Suprapubic skin (tissue), 4 donors: ENCODE measurements around the gene MEI1. TPM values are rescaled to one million over a fixed set of nuclear protein-coding genes. Genes with fewer than 3 reads are reported as not detected.

Experiments
- DNase-seq, 2 donors: peaks; one replicate each; pipeline ENCODE4 v3.0.0-alpha.2; 2019; ENCODE audit warnings: low spot score in 2 of 2
- H3K27ac ChIP-seq: fragments of 200-600 bp; sonication (generic); one replicate; pipeline ENCODE4 v1.5.1; 2019
- H3K27me3 ChIP-seq: fragments of 200-600 bp; sonication (generic); one replicate; pipeline ENCODE4 v1.5.1; 2019
- H3K36me3 ChIP-seq: fragments of 200-600 bp; sonication (generic); one replicate; pipeline ENCODE4 v1.5.1; 2019
- H3K4me1 ChIP-seq: fragments of 200-600 bp; sonication (generic); one replicate; pipeline ENCODE4 v1.5.1; 2019
- H3K4me3 ChIP-seq: fragments of 200-600 bp; sonication (generic); one replicate; pipeline ENCODE4 v1.5.1; 2019; ENCODE audit warnings: mild to moderate bottlenecking
- H3K9me3 ChIP-seq: fragments of 200-600 bp; sonication (generic); one replicate; pipeline ENCODE4 v1.5.1; 2019
- EP300 ChIP-seq: sonication (generic); formaldehyde crosslinking; IDR thresholded peaks from one replicate; pipeline ENCODE4 v1.6.1; 2017; ENCODE audit warnings: antibody characterized with exemption
- POLR2A ChIP-seq, 2 donors: fragments of 450-650 bp; IDR thresholded peaks; one replicate each; pipeline ENCODE4 v1.6.1; 2017; ENCODE audit warnings: antibody characterized with exemption in 2 of 2, mild to moderate bottlenecking in 2 of 2, moderate library complexity in 2 of 2
- POLR2AphosphoS5 ChIP-seq, 3 donors: sonication (generic); formaldehyde crosslinking; IDR thresholded peaks; one replicate each; pipeline ENCODE4 v1.6.1; 2017; ENCODE audit warnings: antibody characterized with exemption in 3 of 3
- WGBS: methylation state at CpG from one replicate; pipeline ENCODE4 v1.1.5; 2018; 5-methylcytosine and 5-hydroxymethylcytosine counted together
- total RNA-seq, 4 donors: library from RNA; depleted of rRNA; stranded (reverse); fragments of >200 nt; gene quantifications; one replicate each; pipeline ENCODE4 v1.1.0, GENCODE V29; 2016
- TF ChIP-seq, protein P1 (sequence below), 2 donors: fragments of 200-600 bp in 1 of 2; fragments of 450-650 bp in 1 of 2; sonication (generic) in 1 of 2; IDR thresholded peaks; one replicate each; pipeline ENCODE4 v1.5.1; 2016 to 2019; ENCODE audit warnings: antibody characterized with exemption in 2 of 2, mild to moderate bottlenecking in 1 of 2, moderate library complexity in 1 of 2

The MEI1 gene, protein sequence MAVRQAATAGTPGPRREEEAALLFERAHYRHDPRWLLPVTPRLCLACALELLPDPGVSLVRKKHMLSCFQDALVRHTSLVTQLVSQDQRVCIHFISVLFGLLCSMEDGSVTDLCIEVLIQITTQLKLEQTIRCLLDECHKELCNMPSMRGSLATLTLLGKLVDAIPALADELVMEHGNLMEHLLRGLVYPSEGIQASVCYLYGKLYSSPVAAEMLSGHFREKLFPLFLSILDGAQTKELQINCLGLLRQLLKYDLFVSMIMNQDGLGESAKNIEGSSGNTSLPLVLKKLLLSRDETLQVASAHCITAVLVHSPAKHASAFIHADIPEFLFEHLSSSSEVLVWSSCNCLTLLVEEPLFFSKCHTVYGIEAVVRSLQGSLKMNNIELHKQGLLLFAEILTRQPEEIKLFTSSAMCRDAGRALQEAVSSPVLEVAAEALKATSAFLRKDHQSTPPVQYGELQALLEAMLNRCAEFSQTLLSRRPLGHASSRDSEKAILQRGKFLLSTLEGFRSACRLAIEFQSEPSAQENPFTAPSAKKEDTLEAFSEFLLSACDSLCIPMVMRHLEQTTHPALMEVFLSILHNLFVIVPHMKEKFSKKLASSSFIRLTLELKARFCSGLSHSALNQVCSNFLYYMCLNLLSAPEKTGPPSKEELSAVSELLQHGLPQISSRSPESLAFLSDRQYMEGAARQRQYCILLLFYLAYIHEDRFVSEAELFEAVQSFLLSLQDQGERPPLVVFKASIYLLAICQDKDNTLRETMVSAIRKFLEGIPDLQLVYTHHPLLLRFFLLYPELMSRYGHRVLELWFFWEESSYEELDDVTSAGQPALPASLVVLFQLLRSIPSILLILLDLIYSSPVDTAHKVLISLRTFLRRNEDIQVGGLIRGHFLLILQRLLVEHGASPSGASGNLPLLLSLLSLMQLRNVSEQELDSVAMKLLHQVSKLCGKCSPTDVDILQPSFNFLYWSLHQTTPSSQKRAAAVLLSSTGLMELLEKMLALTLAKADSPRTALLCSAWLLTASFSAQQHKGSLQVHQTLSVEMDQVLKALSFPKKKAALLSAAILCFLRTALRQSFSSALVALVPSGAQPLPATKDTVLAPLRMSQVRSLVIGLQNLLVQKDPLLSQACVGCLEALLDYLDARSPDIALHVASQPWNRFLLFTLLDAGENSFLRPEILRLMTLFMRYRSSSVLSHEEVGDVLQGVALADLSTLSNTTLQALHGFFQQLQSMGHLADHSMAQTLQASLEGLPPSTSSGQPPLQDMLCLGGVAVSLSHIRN
- 1 to 10 TPM in 1 of 4 donors, under 1 TPM in 1, not detected in 2; 0.72 to 5.0 TPM for total RNA-seq

DNA sequence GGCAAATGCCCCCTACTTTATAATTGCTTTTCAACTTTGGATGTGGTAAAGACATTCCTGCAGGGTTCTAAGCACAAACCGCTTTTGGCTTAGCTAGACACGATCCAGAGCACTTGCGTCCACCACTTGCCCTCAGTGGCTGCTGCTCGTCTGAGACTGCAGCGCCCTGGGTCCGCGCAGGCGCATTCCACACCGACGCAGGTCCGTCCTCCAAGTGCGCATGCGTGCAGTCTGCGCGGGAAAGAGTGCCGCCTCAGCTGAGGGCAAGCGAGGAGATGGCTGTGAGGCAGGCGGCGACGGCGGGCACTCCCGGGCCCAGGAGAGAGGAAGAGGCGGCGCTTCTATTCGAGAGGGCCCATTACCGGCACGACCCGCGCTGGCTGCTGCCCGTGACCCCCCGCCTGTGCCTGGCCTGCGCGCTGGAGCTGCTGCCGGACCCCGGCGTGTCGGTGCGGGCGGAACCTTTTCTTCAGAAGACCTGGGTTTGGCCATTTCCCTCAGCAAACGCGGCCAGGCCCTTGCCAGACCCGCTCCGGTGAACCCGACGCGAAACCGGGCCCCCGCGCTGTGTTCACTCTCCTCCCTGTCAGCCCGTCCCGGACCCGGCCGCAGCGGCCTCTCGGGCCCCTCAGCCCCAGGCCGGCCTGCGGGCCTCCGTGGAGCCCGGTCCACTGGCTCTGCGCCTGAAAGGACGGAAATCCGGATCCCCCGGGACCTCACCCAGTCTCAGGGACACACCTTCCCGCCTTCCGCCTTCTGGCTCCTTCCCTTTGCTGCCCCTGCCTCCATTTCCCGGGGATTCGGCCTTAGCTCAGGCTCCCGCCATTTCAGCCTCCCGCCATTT, at the start of gene MEI1:
MEI1 (plus strand) TSS at position 240 of the 844 bp plus-strand sequence; CDS start at position 276, 36 bp downstream.
- no peak within 1 kb of the TSS for H3K27ac ChIP-seq
- H3K4me3 ChIP-seq = peak within 1 kb of the TSS; percentile 19
- H3K4me1 ChIP-seq = peaks cover 15% of the 10 kb centered on the region
- TF ChIP-seq POLR2A (IDR thresholded peaks at IDR 0.05) = no peak
- TF ChIP-seq, protein P1, sequence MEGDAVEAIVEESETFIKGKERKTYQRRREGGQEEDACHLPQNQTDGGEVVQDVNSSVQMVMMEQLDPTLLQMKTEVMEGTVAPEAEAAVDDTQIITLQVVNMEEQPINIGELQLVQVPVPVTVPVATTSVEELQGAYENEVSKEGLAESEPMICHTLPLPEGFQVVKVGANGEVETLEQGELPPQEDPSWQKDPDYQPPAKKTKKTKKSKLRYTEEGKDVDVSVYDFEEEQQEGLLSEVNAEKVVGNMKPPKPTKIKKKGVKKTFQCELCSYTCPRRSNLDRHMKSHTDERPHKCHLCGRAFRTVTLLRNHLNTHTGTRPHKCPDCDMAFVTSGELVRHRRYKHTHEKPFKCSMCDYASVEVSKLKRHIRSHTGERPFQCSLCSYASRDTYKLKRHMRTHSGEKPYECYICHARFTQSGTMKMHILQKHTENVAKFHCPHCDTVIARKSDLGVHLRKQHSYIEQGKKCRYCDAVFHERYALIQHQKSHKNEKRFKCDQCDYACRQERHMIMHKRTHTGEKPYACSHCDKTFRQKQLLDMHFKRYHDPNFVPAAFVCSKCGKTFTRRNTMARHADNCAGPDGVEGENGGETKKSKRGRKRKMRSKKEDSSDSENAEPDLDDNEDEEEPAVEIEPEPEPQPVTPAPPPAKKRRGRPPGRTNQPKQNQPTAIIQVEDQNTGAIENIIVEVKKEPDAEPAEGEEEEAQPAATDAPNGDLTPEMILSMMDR (IDR thresholded peaks at IDR 0.05) = no peak
- no peak for TF ChIP-seq EP300
- TF ChIP-seq POLR2AphosphoS5 (IDR thresholded peaks at IDR 0.05) = no peak
- WGBS = 74% methylated on average over 42 of the region's 69 CpGs
- H3K9me3 ChIP-seq = no peaks in the 10 kb centered on the region
- no peaks in the 10 kb centered on the region for H3K36me3 ChIP-seq
- peak; percentile 88 for DNase-seq
- H3K27me3 ChIP-seq = no peaks in the 10 kb centered on the region

GRCh38 chr22:41650229-41650628, 49.1 kb upstream of the MEI1 start:
- TF ChIP-seq EP300 = no peak
- TF ChIP-seq POLR2A (IDR thresholded peaks at IDR 0.05) = no peak
- TF ChIP-seq POLR2AphosphoS5 (IDR thresholded peaks at IDR 0.05) = no peak
- TF ChIP-seq, protein P1 (IDR thresholded peaks at IDR 0.05) = no peak
- Histone ChIP-seq H3K9me3 (no peaks in the 10 kb centered on the region), H3K27me3 (no peaks in the 10 kb centered on the region), H3K4me3 (no peak overlapping the region), H3K36me3 (peaks cover 96% of the 10 kb centered on the region), H3K27ac (no peak overlapping the region), H3K4me1 (no peaks in the 10 kb centered on the region)
- DNase-seq = no peak
- WGBS = 100% methylated on average over 1 of the region's 1 CpG

DNA sequence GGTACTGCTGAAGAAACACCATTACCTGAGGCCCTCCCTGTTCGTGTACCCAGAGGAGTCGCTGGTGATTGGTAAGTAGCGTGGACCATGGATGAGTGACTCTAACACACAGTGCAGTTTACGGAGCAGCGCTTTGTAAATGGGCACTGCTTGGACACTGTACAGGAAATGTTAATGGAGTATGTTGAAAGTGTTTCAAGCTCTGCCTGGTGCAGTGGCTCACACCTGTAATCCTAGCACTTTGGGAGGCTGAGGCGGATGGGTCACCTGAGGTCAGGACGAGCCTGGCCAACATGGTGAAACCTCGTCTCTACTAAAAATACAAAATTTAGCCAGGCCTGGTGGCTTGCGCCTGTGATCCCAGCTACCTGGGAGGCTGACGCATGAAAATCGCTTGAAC, 48.5 kb upstream of the MEI1 start:
- H3K4me1 ChIP-seq = no peaks in the 10 kb centered on the region
- no peaks in the 10 kb centered on the region for H3K27me3 ChIP-seq
- TF ChIP-seq POLR2A (IDR thresholded peaks at IDR 0.05) (no peak), EP300 (no peak), POLR2AphosphoS5 (IDR thresholded peaks at IDR 0.05) (no peak)
- TF ChIP-seq, protein P1 (IDR thresholded peaks at IDR 0.05) = no peak
- peaks cover 96% of the 10 kb centered on the region for H3K36me3 ChIP-seq
- no peak overlapping the region for H3K27ac ChIP-seq
- 95% methylated on average over 11 of the region's 11 CpGs for WGBS
- H3K4me3 ChIP-seq = no peak overlapping the region
- H3K9me3 ChIP-seq = no peaks in the 10 kb centered on the region
- no peak for DNase-seq

GRCh38 chr22:41654322-41654721, 45.0 kb upstream of the MEI1 start:
- no peaks in the 10 kb centered on the region for H3K4me1 ChIP-seq
- no peak overlapping the region for H3K4me3 ChIP-seq
- no peaks in the 10 kb centered on the region for H3K9me3 ChIP-seq
- no peak for DNase-seq
- H3K27ac ChIP-seq = no peak overlapping the region
- WGBS = 90% methylated on average over 3 of the region's 3 CpGs
- TF ChIP-seq, protein P1 (IDR thresholded peaks at IDR 0.05) = no peak
- TF ChIP-seq POLR2AphosphoS5 (IDR thresholded peaks at IDR 0.05) = no peak
- TF ChIP-seq POLR2A (IDR thresholded peaks at IDR 0.05) = no peak
- peaks cover 99% of the 10 kb centered on the region for H3K36me3 ChIP-seq
- no peaks in the 10 kb centered on the region for H3K27me3 ChIP-seq
